ENCODE results near the gene RHBDL1. TPM values are rescaled to one million over a fixed set of nuclear protein-coding genes. Genes with fewer than 3 reads are reported as not detected.

The RHBDL1 gene
- total and polyA plus RNA-seq, 2 experiments from 2014 or later = 0.90 to 2.1 TPM

GRCh38 chr16:630249-630814 lies 45.1 kb upstream of the RHBDL1 start:
- Histone ChIP-seq H2AFZ (no peak overlapping the region), H3K4me1 (ENCODE audit: insufficient read depth) (peaks cover 18% of the 10 kb centered on the region), H3F3A (ENCODE audit: insufficient read depth) (0 out of 2 replicates have a peak, but pooled peaks cover 4% of the 10 kb centered on the region), H3K27me3 (replicated peaks; ENCODE audit: insufficient read depth) (no peaks in the 10 kb centered on the region), H4K20me1 (ENCODE audit: insufficient read depth) (no peaks in the 10 kb centered on the region), H3K9me3 (ENCODE audit: low read depth) (no peaks in the 10 kb centered on the region), H3K79me2 (ENCODE audit: insufficient read depth) (peaks cover 9% of the 10 kb centered on the region), H3K4me3 (no peak overlapping the region), H3K36me3 (ENCODE audit: low read depth) (no peaks in the 10 kb centered on the region), H3K4me2 (ENCODE audit: unreplicated experiment) (no peak overlapping the region), H3K9ac (no peak overlapping the region), H3K9me2 (ENCODE audit: insufficient read depth) (no peaks in the 10 kb centered on the region), H3K27ac (no peak overlapping the region)
- in situ Hi-C loops (cut with MboI) = no loop called here
- 42 to 46% methylated on average over 26 to 28 of the region's 29 CpGs for WGBS, 2 experiments (ENCODE audit: low coverage in 1 of 2, low lambda C conversion rate in 2 of 2, missing lambda C conversion rate in 2 of 2)
- DNase-seq = peak; percentile 47
- TF ChIP-seq EZH2phosphoT487 (IDR thresholded peaks at IDR 0.05; ENCODE audit: insufficient read depth, low read depth) (no peak), EZH2 (IDR thresholded peaks at IDR 0.05; ENCODE audit: insufficient read depth, poor library complexity, severe bottlenecking) (no peak)

DNA sequence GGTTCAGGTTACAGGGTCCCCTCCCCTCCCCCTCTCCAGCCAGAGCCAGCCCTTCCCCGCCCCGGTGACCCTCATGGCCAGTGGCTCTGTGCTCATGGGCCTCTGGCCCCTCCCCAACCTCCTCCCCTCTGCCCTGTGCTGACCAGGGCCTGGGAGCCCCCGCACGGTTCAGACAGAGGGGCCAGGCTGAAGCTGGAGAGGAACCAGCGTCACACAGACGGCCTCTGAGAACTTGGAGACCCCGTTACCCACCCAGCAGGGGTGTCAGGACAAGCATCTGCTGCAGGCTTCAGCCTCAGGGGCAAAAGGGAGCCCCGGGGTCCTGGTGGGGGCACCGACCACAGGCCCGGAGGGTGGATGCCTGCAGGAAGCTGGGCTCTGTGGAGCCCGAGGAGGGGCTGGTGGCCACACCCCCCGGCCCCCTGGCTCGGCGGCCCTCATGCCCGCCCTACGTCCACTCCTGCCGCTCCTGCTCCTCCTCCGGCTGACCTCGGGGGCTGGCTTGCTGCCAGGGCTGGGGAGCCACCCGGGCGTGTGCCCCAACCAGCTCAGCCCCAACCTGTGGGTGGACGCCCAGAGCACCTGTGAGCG lies 44.6 kb upstream of the RHBDL1 start, which contains the start of gene WFIKKN1:
Gene WFIKKN1 (plus strand): TSS at position 171 of the 591 bp plus-strand sequence. CDS start 269 bp downstream, at position 440.
- TF ChIP-seq EZH2phosphoT487 (IDR thresholded peaks at IDR 0.05; ENCODE audit: insufficient read depth, low read depth) (no peak), EZH2 (IDR thresholded peaks at IDR 0.05; ENCODE audit: insufficient read depth, poor library complexity, severe bottlenecking) (no peak)
- Histone ChIP-seq H3F3A (ENCODE audit: insufficient read depth) (0 out of 2 replicates have a peak, but pooled peaks cover 4% of the 10 kb centered on the region), H3K27me3 (replicated peaks; ENCODE audit: insufficient read depth) (no peaks in the 10 kb centered on the region), H2AFZ (no peak within 1 kb of the TSS), H3K4me2 (ENCODE audit: unreplicated experiment) (no peak within 1 kb of the TSS), H3K27ac (no peak within 1 kb of the TSS), H3K79me2 (ENCODE audit: insufficient read depth) (peaks cover 14% of the 10 kb centered on the region), H3K36me3 (ENCODE audit: low read depth) (no peaks in the 10 kb centered on the region), H3K4me3 (no peak within 1 kb of the TSS), H3K9me2 (ENCODE audit: insufficient read depth) (no peaks in the 10 kb centered on the region), H4K20me1 (ENCODE audit: insufficient read depth) (no peaks in the 10 kb centered on the region), H3K9me3 (ENCODE audit: low read depth) (no peaks in the 10 kb centered on the region), H3K9ac (no peak within 1 kb of the TSS), H3K4me1 (ENCODE audit: insufficient read depth) (peaks cover 18% of the 10 kb centered on the region)
- peak; percentile 26 for DNase-seq
- 6 to 10% methylated on average over 19 to 23 of the region's 23 CpGs for WGBS, 2 experiments (ENCODE audit: low coverage in 1 of 2, low lambda C conversion rate in 2 of 2, missing lambda C conversion rate in 2 of 2)
- in situ Hi-C loops (cut with MboI) = no loop called here

DNA sequence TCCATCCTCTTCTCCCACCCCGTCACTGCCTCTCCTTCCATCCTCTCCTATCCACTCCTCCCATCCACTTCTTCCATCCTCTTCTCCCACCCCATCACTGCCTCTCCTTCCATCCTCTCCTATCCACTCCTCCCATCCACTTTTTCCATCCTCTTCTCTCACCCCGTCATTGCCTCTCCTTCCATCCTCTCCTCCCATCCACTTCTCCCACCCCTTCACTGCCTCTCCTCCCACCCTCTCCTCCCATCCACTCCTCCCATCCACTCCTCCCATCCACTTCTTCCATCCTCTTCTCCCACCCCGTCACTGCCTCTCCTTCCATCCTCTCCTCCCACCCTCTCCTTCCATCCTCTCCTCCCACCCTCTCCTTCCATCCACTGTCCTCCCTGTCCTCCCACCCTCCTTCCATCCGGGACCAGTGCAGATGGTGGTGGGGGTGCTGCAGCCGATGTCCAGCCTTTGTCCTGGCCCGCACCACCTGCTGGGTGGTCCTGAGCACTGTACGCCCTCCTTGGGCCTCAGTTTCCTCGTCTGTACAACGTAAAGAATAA lies 43.6 kb upstream of the RHBDL1 start:
- Histone ChIP-seq H3K4me2 (ENCODE audit: unreplicated experiment) (no peak overlapping the region), H3F3A (ENCODE audit: insufficient read depth) (no peaks in the 10 kb centered on the region), H3K9me3 (ENCODE audit: low read depth) (no peaks in the 10 kb centered on the region), H4K20me1 (ENCODE audit: insufficient read depth) (no peaks in the 10 kb centered on the region), H3K4me3 (no peak overlapping the region), H3K9ac (no peak overlapping the region), H3K4me1 (ENCODE audit: insufficient read depth) (peaks cover 12% of the 10 kb centered on the region), H3K9me2 (ENCODE audit: insufficient read depth) (no peaks in the 10 kb centered on the region), H3K79me2 (ENCODE audit: insufficient read depth) (peaks cover 14% of the 10 kb centered on the region), H3K27me3 (replicated peaks; ENCODE audit: insufficient read depth) (no peaks in the 10 kb centered on the region), H2AFZ (no peak overlapping the region), H3K36me3 (ENCODE audit: low read depth) (no peaks in the 10 kb centered on the region), H3K27ac (no peak overlapping the region)
- TF ChIP-seq EZH2 (IDR thresholded peaks at IDR 0.05; ENCODE audit: insufficient read depth, poor library complexity, severe bottlenecking) (no peak), EZH2phosphoT487 (IDR thresholded peaks at IDR 0.05; ENCODE audit: insufficient read depth, low read depth) (no peak)
- whole genome bisulfite sequencing, 2 experiments (ENCODE audit: low coverage in 1 of 2, low lambda C conversion rate in 2 of 2, missing lambda C conversion rate in 2 of 2) = 39 to 48% methylated on average over 6 to 9 of the region's 9 CpGs
- DNase-seq = no peak
- in situ Hi-C loops (cut with MboI) = no loop called here

DNA sequence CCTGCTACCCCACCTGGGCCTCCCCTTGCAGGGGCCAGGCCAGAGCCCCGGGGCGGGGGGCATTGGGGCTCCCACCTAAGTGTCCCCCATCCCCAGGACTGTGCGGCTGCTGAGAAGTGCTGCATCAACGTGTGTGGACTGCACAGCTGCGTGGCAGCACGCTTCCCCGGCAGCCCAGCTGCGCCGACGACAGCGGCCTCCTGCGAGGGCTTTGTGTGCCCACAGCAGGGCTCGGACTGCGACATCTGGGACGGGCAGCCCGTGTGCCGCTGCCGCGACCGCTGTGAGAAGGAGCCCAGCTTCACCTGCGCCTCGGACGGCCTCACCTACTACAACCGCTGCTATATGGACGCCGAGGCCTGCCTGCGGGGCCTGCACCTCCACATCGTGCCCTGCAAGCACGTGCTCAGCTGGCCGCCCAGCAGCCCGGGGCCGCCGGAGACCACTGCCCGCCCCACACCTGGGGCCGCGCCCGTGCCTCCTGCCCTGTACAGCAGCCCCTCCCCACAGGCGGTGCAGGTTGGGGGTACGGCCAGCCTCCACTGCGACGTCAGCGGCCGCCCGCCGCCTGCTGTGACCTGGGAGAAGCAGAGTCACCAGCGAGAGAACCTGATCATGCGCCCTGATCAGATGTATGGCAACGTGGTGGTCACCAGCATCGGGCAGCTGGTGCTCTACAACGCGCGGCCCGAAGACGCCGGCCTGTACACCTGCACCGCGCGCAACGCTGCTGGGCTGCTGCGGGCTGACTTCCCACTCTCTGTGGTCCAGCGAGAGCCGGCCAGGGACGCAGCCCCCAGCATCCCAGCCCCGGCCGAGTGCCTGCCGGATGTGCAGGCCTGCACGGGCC lies 42.8 kb upstream of the RHBDL1 start:
- Histone ChIP-seq H3F3A (ENCODE audit: insufficient read depth) (no peaks in the 10 kb centered on the region), H3K36me3 (ENCODE audit: low read depth) (no peaks in the 10 kb centered on the region), H3K4me1 (ENCODE audit: insufficient read depth) (0 out of 2 replicates have a peak, but pooled peaks cover 6% of the 10 kb centered on the region), H3K4me2 (ENCODE audit: unreplicated experiment) (no peak overlapping the region), H3K27ac (no peak overlapping the region), H3K79me2 (ENCODE audit: insufficient read depth) (peaks cover 14% of the 10 kb centered on the region), H3K9me3 (ENCODE audit: low read depth) (no peaks in the 10 kb centered on the region), H4K20me1 (ENCODE audit: insufficient read depth) (no peaks in the 10 kb centered on the region), H2AFZ (no peak overlapping the region), H3K9ac (no peak overlapping the region), H3K27me3 (replicated peaks; ENCODE audit: insufficient read depth) (no peaks in the 10 kb centered on the region), H3K9me2 (ENCODE audit: insufficient read depth) (no peaks in the 10 kb centered on the region), H3K4me3 (no peak overlapping the region)
- in situ Hi-C loops (cut with MboI) = no loop called here
- DNase-seq = no peak
- 95 to 96% methylated on average over 42 to 65 of the region's 67 CpGs for WGBS, 2 experiments (ENCODE audit: low coverage in 1 of 2, low lambda C conversion rate in 2 of 2, missing lambda C conversion rate in 2 of 2)
- TF ChIP-seq EZH2 (IDR thresholded peaks at IDR 0.05; ENCODE audit: insufficient read depth, poor library complexity, severe bottlenecking) (no peak), EZH2phosphoT487 (IDR thresholded peaks at IDR 0.05; ENCODE audit: insufficient read depth, low read depth) (no peak)
